GM19463 (cell line): ENCODE measurements around the gene TRMT10C.

Experiments used
- ATAC-seq: cut with Tn5 transposase; IDR thresholded peaks from one replicate; pipeline ENCODE4 v1.9.1; 2021; ENCODE audit warnings: mild to moderate bottlenecking, moderate library complexity; ENCODE audit not compliant: unreplicated experiment

Gene TRMT10C

DNA sequence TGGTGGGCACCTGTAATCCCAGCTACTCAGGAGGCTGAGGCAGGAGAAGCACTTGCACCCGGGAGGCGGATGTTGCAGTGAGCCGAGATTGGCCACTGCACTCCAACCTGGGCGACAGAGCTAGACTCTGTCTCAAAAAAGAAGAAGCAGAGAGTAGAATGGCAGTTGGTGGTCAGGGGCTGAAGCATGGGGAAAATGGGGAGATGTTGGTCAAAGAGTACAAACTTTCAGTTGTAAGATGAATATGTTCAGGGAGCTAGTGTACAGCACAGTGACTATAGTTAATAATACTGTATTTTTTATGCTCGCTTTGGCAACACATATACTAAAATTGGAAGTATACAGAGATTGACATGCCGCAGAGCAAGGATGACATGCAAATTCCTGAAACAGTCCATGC lies 53.9 kb downstream of the TRMT10C start:
- ATAC-seq: no peak
